Measurements from ENCODE around the gene SYNJ2. TPM values are rescaled to one million over a fixed set of nuclear protein-coding genes. Genes with fewer than 3 reads are reported as not detected.
A peak's percentile ranks its signal among the peaks of the same experiment; 100 is the strongest.

Gene SYNJ2
- total RNA-seq, 1 donor from 2014 or later, result 18.9 TPM

DNA sequence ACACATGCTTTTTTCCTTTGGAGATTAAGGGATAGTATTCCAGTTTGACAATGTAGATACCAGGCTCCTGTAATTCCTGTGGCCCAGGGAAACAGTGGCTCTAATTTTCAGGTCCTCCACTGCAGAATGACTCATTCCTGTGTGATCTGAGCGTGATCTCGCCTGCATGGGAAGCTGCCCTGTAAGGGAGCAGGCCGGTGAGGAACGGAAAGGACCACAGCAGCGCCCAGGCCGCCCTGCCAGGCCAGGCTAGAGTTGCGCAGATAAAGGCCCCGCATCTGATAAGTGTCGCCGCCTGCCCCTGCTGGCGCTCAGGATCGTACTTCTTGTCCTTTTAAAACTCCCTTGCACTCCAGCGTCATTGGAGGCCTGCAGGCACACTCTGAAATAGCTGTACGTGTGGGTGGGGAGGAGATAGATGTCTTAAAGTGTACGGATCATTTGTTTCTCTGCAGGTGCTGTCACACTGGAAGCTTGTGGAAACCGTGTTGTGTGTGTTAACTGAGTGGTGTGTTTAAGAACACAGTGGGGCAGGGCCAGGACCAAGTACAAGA lies 60.7 kb downstream of the SYNJ2 start:
- no peaks in the 10 kb centered on the region for H3K27me3 Mint-ChIP-seq
- peaks cover 11% of the 10 kb centered on the region for H3K36me3 Mint-ChIP-seq (ENCODE audit: insufficient read depth)
- TF ChIP-seq, protein P1, sequence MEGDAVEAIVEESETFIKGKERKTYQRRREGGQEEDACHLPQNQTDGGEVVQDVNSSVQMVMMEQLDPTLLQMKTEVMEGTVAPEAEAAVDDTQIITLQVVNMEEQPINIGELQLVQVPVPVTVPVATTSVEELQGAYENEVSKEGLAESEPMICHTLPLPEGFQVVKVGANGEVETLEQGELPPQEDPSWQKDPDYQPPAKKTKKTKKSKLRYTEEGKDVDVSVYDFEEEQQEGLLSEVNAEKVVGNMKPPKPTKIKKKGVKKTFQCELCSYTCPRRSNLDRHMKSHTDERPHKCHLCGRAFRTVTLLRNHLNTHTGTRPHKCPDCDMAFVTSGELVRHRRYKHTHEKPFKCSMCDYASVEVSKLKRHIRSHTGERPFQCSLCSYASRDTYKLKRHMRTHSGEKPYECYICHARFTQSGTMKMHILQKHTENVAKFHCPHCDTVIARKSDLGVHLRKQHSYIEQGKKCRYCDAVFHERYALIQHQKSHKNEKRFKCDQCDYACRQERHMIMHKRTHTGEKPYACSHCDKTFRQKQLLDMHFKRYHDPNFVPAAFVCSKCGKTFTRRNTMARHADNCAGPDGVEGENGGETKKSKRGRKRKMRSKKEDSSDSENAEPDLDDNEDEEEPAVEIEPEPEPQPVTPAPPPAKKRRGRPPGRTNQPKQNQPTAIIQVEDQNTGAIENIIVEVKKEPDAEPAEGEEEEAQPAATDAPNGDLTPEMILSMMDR (IDR thresholded peaks at IDR 0.05; ENCODE audit: unreplicated experiment), result no peak
- peak overlapping the region; percentile 89 for H3K27ac Mint-ChIP-seq
- H3K4me3 Mint-ChIP-seq (ENCODE audit: low read depth), result no peak overlapping the region
- H3K4me1 Mint-ChIP-seq (ENCODE audit: low read depth), result peaks cover 34% of the 10 kb centered on the region
- no peak for DNase-seq (ENCODE audit: low spot score, unreplicated experiment)
- no peaks in the 10 kb centered on the region for H3K9me3 Mint-ChIP-seq (ENCODE audit: low read depth)

DNA sequence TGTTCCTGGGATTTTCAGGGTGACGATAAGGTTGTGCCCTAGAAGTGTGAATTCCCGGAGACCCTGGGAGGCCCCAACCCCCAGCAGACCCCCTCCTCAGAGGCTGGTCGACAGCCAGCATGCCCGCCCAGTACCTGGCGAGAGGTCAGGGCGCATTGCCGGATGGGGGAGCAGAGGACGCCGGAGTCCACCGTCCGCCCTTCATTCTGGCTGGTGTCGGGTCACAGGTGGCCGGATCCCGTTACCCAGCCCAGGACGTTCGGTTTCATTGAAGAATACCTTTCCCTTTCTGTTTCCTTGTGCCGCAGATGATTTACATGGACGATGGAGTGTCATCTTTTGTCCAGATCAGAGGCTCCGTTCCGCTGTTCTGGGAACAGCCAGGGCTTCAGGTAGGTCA lies 61.3 kb downstream of the SYNJ2 start:
- H3K36me3 Mint-ChIP-seq (ENCODE audit: insufficient read depth), result peaks cover 12% of the 10 kb centered on the region
- H3K27ac Mint-ChIP-seq, result peak overlapping the region; percentile 52
- TF ChIP-seq, protein P1 (IDR thresholded peaks at IDR 0.05; ENCODE audit: unreplicated experiment), result no peak
- H3K9me3 Mint-ChIP-seq (ENCODE audit: low read depth), result no peaks in the 10 kb centered on the region
- H3K4me3 Mint-ChIP-seq (ENCODE audit: low read depth), result no peak overlapping the region
- peaks cover 34% of the 10 kb centered on the region for H3K4me1 Mint-ChIP-seq (ENCODE audit: low read depth)
- no peaks in the 10 kb centered on the region for H3K27me3 Mint-ChIP-seq
- no peak for DNase-seq (ENCODE audit: low spot score, unreplicated experiment)

DNA sequence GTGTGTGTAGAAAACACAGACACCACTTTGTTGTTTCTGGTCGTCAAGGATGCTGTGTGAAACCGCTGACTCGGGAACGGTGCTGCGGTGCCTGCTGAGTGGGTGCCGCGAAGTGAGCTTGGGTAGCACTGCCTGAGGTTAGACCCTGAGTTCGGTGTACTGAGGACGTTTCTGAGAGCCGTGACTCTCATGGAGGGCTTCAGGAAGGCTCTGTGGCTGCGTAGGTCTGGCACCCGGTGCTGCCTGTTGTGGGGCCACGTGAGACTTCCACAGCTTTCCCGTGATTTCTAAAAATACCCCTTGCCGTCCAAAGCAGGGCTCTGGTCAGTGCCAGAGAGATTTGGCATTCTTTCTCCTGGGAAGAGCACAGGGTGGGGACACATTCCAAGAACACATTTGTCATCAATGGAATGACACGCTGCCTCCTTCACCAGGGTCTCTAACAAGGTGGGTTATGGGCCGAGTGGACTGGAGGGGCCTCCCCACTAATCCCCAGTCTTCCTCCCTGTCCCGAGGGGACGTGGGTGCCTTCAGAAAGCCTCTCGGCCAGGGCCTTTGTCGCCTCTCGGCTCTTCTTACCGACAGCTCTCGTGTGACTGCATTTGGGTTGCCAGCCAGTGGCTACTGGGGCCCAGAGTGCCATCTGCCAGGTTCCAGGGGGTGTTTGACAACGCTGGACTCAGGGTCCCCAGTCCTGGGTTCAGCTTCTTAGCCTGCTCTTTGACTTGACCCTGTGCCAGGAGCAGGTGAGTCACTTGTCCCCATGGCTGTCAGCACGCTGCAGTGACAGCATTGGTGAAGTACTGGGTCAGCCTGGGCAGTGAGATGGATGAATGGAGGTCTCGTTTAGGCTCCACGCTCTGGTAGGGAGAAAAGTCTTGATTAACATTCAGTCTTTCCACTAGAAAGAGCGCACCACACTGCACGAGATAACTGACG lies 62.2 kb downstream of the SYNJ2 start:
- no peak overlapping the region for H3K27ac Mint-ChIP-seq
- peaks cover 34% of the 10 kb centered on the region for H3K4me1 Mint-ChIP-seq (ENCODE audit: low read depth)
- no peak for DNase-seq (ENCODE audit: low spot score, unreplicated experiment)
- H3K9me3 Mint-ChIP-seq (ENCODE audit: low read depth), result no peaks in the 10 kb centered on the region
- H3K27me3 Mint-ChIP-seq, result no peaks in the 10 kb centered on the region
- H3K36me3 Mint-ChIP-seq (ENCODE audit: insufficient read depth), result peaks cover 12% of the 10 kb centered on the region
- TF ChIP-seq, protein P1 (IDR thresholded peaks at IDR 0.05; ENCODE audit: unreplicated experiment), result no peak
- H3K4me3 Mint-ChIP-seq (ENCODE audit: low read depth), result no peak overlapping the region

DNA sequence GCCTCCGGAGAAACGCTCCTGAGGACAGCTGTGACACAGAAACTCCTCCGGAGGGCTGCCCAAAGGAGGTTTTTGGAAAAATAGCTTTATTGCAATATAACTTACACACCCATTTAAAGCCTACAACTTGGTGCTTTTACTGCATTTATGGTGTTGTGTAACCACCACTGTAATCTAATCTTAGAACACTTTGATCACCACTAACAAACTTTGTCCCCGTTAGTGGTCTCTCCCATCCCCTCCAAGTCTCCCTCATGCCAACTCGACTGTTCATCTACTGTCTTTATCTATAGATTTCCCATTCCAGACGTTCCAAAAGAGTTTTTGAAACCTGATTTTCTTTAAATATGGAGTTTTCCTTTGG lies 62.8 kb downstream of the SYNJ2 start:
- Mint-ChIP-seq H3K27ac (no peak overlapping the region), H3K4me3 (ENCODE audit: low read depth) (no peak overlapping the region), H3K9me3 (ENCODE audit: low read depth) (no peaks in the 10 kb centered on the region), H3K36me3 (ENCODE audit: insufficient read depth) (peaks cover 12% of the 10 kb centered on the region), H3K27me3 (no peaks in the 10 kb centered on the region), H3K4me1 (ENCODE audit: low read depth) (peaks cover 30% of the 10 kb centered on the region)
- DNase-seq (ENCODE audit: low spot score, unreplicated experiment), result no peak
- TF ChIP-seq, protein P1 (IDR thresholded peaks at IDR 0.05; ENCODE audit: unreplicated experiment), result no peak

DNA sequence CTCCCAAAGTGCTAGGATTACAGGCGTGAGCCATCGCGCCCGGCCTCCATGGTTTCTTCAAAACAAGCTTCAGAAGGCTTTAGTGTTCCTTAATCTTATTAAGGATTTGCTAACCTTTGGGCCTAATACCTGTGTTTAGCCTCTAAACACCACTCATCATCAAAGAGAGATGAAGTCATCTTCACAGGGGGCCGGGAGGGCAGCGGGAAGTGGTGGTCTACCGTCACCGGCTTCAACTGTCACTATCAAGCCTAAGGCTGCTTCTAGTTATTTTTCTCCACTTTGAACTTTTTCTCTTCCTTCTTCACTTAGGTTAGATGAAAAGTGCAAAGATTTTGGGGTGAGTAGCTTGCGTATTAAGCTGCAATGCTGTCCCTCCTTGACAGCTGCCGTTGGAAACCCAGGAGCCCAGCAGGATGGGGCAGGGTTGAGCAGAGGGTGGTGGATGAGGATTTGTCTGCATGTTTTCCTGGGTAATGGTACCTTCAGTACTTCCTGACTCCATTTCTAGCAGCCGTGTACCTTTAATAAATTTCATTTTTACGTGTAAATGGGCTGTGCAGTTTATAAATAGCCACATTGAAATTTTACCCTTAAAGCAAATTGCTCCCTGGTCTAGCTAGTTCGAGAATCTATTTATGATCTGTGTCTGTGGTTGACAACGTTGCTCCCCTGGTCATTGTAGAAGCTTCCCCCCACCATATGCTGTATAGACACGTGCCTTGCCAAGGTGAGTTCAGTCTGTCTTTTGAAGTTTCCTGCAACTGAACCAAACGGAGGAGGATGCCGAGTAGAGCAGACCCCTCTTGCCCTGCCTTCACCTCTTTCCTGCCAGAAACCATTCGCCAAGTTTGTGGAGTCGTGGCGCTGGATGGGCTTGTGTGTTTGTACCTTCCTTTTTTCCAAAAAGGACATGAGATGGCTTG lies 64.8 kb downstream of the SYNJ2 start:
- Mint-ChIP-seq H3K9me3 (ENCODE audit: low read depth) (no peaks in the 10 kb centered on the region), H3K4me3 (ENCODE audit: low read depth) (no peak overlapping the region), H3K27me3 (no peaks in the 10 kb centered on the region), H3K36me3 (ENCODE audit: insufficient read depth) (peaks cover 12% of the 10 kb centered on the region), H3K4me1 (ENCODE audit: low read depth) (peaks cover 13% of the 10 kb centered on the region), H3K27ac (no peak overlapping the region)
- no peak for DNase-seq (ENCODE audit: low spot score, unreplicated experiment)
- TF ChIP-seq, protein P1 (IDR thresholded peaks at IDR 0.05; ENCODE audit: unreplicated experiment), result no peak
